Endothelial cell of umbilical vein (primary cell): Measurements from ENCODE around the gene AGBL4. TPM values are rescaled to one million over a fixed set of nuclear protein-coding genes. Genes with fewer than 3 reads are reported as not detected.

Experiments
- BruUV-seq: library from RNA; stranded (reverse); fragments of 400-500 nt; replicated peaks from 2 replicates; lab custom pipeline; 2021; lab: Mats Ljungman, UMichigan
- CTCF ChIA-PET: fragments of 300-600, 350-600 bp; sonication (Branson Sonifier 250); formaldehyde crosslinking; loops from one replicate; lab custom pipeline; 2021; ENCODE audit warnings: antibody characterized with exemption, inconsistent platforms; lab: Charles Lee
- POLR2A ChIA-PET: fragments of 300-600, 350-600 bp; sonication (Branson Sonifier 250); formaldehyde crosslinking; loops from one replicate; lab custom pipeline; 2021; ENCODE audit warnings: antibody characterized with exemption, inconsistent platforms; lab: Charles Lee
- DNase-seq: peaks from one replicate; pipeline ENCODE4 v3.0.0-alpha.2; 2011; ENCODE audit warnings: low read depth, low spot score
- FAIRE-seq: peaks from 2 replicates; lab custom pipeline; 2011; peaks lifted over from hg19 to GRCh38; lab: Jason Lieb, UNC
- H2AFZ ChIP-seq: 2 replicates; pipeline ENCODE4 v1.6.0; 2012; ENCODE audit warnings: low read depth, low read length, control low read depth, inconsistent platforms
- H3K27ac ChIP-seq: 2 replicates; pipeline ENCODE4 v1.5.1; 2011; ENCODE audit warnings: low read depth, mild to moderate bottlenecking, control low read depth, low read length, moderate library complexity; ENCODE audit not compliant: insufficient read depth
- H3K27me3 ChIP-seq, 2 experiments: 2 replicates each; pipeline versions ENCODE4 v1.6.0 to v1.6.1; 2011; ENCODE audit warnings: low read length in 2 of 2, mixed read lengths in 1 of 2; ENCODE audit not compliant: control insufficient read depth in 2 of 2, insufficient read depth in 2 of 2
- H3K36me3 ChIP-seq, 2 experiments: 2 replicates in 1 of 2; 3 replicates in 1 of 2; pipeline ENCODE4 v1.5.1; 2011; ENCODE audit warnings: low read length in 2 of 2, mild to moderate bottlenecking in 1 of 2, moderate library complexity in 1 of 2; ENCODE audit not compliant: control insufficient read depth in 2 of 2, insufficient read depth in 2 of 2; ENCODE audit errors: extremely low read depth in 1 of 2
- H3K4me1 ChIP-seq: 3 replicates; pipeline ENCODE4 v1.5.1; 2011; ENCODE audit warnings: mild to moderate bottlenecking, low read length; ENCODE audit not compliant: control insufficient read depth, insufficient read depth; ENCODE audit errors: extremely low read depth
- H3K4me2 ChIP-seq: 2 replicates; pipeline ENCODE4 v1.6.1; 2011; ENCODE audit warnings: low read length, control low read depth, mixed read lengths; ENCODE audit not compliant: insufficient read depth
- H3K4me3 ChIP-seq, 3 experiments: fragments of 200-600 bp in 1 of 3; sonication (generic), shearing (Covaris generic) in 1 of 3; replicated peaks in 1 of 3; 2 replicates each; pipeline ENCODE4 v1.5.1; 2011 to 2016; ENCODE audit warnings: control low read depth in 3 of 3, low read length in 3 of 3, mild to moderate bottlenecking in 2 of 3, inconsistent platforms in 1 of 3, low read depth in 1 of 3, moderate library complexity in 1 of 3; ENCODE audit not compliant: insufficient read depth in 1 of 3
- H3K79me2 ChIP-seq: 2 replicates; pipeline ENCODE4 v1.6.0; 2012; ENCODE audit warnings: low read length, inconsistent platforms; ENCODE audit not compliant: control insufficient read depth, insufficient read depth
- H3K9ac ChIP-seq: replicated peaks from 2 replicates; pipeline ENCODE3; 2011; ENCODE audit warnings: low read length, control low read depth; ENCODE audit not compliant: insufficient read depth; ENCODE audit errors: extremely low read depth
- H3K9me1 ChIP-seq: replicated peaks from 3 replicates; pipeline ENCODE4 v1.6.0; 2011; ENCODE audit warnings: mild to moderate bottlenecking, low read length; ENCODE audit not compliant: control insufficient read depth, insufficient read depth; ENCODE audit errors: extremely low read depth
- H3K9me3 ChIP-seq: replicated peaks from 2 replicates; pipeline ENCODE4 v1.5.1; 2012; ENCODE audit warnings: low read length, inconsistent platforms; ENCODE audit not compliant: control insufficient read depth, insufficient read depth
- H4K20me1 ChIP-seq: replicated peaks from 2 replicates; pipeline ENCODE3; 2011; ENCODE audit warnings: mild to moderate bottlenecking, low read length; ENCODE audit not compliant: control insufficient read depth, insufficient read depth; ENCODE audit errors: extremely low read depth
- CTCF ChIP-seq, 2 donors: IDR thresholded peaks; 1 replicate in 1 of 2; 2 replicates in 1 of 2; pipeline ENCODE4 v1.5.1; 2011; ENCODE audit warnings: low read length in 2 of 2, mild to moderate bottlenecking in 2 of 2, moderate library complexity in 2 of 2, control low read depth in 1 of 2, inconsistent platforms in 1 of 2, low read depth in 1 of 2; ENCODE audit not compliant: insufficient read depth in 1 of 2; ENCODE audit errors: extremely low read depth in 1 of 2
- EZH2 ChIP-seq: IDR thresholded peaks from 2 replicates; pipeline ENCODE4 v1.6.1; 2012; ENCODE audit warnings: borderline replicate concordance, low read depth, mild to moderate bottlenecking, moderate library complexity, low read length, inconsistent platforms; ENCODE audit not compliant: severe bottlenecking
- FOS ChIP-seq: IDR thresholded peaks from 2 replicates; pipeline ENCODE4 v1.6.1; 2011; ENCODE audit warnings: mild to moderate bottlenecking, low read length, moderate library complexity, borderline replicate concordance; ENCODE audit not compliant: insufficient read depth
- GATA2 ChIP-seq: IDR thresholded peaks from 2 replicates; pipeline ENCODE4 v1.7.0; 2011; ENCODE audit warnings: low read depth, mild to moderate bottlenecking, moderate library complexity, mixed read lengths, low read length; ENCODE audit not compliant: insufficient read length, insufficient read depth
- JUN ChIP-seq: IDR thresholded peaks from 2 replicates; pipeline ENCODE4 v1.6.1; 2011; ENCODE audit warnings: borderline replicate concordance, low read depth; ENCODE audit not compliant: insufficient read length, insufficient read depth
- MAX ChIP-seq: IDR thresholded peaks from 2 replicates; pipeline ENCODE4 v1.6.1; 2011; ENCODE audit not compliant: insufficient read depth, insufficient read length
- MYC ChIP-seq: IDR thresholded peaks from one replicate; pipeline ENCODE4 v1.6.1; 2011; ENCODE audit warnings: mild to moderate bottlenecking, low read depth, low read length
- POLR2A ChIP-seq: IDR thresholded peaks from 2 replicates; pipeline ENCODE4 v1.6.1; 2012; ENCODE audit warnings: low read depth, mild to moderate bottlenecking, control low read depth, low read length
- POLR2AphosphoS5 ChIP-seq: IDR thresholded peaks from 2 replicates; pipeline ENCODE4 v1.6.1; 2012; ENCODE audit warnings: low read depth, mild to moderate bottlenecking, control low read depth, low read length, moderate library complexity; ENCODE audit not compliant: insufficient read depth
- dilution Hi-C: fragments of 300-500 bp; cut with MboI; formaldehyde crosslinking; loops from one replicate; pipeline ENCODE4 v1.15.0; 2019; ENCODE audit warnings: low sequenced_read_pairs; ENCODE audit not compliant: extremely low pct_ligation_motif_present
- intact Hi-C: fragments of 100-400 bp; cut with micrococcal nuclease; formaldehyde crosslinking; loops from one replicate; pipeline ENCODE4 v1.10.0; 2022
- polyA plus RNA-seq, 4 experiments: library from polyadenylated mRNA; depleted of rRNA in 3 of 4; stranded (reverse) in 3 of 4; unstranded in 1 of 4; fragments of >200 nt; gene quantifications; 2 replicates each; pipeline versions ENCODE4 v1.2.1 to v1.2.3, GENCODE V29; 2011 to 2012; ENCODE audit warnings: missing spikeins in 1 of 4
- total RNA-seq: library from RNA; stranded (reverse); gene quantifications from 2 replicates; pipeline ENCODE4 v1.2.3, GENCODE V29; 2021

AGBL4 gene
- total and polyA plus RNA-seq, 2 donors (not counting 3 experiments of a cell fraction or from before 2014, with no cell fraction given) = not detected

GRCh38 chr1:48906729-48907128 is 1117.0 kb downstream of the AGBL4 start:
- no peak for TF ChIP-seq FOS
- no peak for TF ChIP-seq EZH2
- TF ChIP-seq MAX = no peak
- TF ChIP-seq CTCF (IDR thresholded peaks at IDR 0.05; ENCODE audit: extremely low read depth in 1 of 2, insufficient read depth in 1 of 2, low read depth in 1 of 2, low read length in 2 of 2) = no peak
- TF ChIP-seq JUN = no peak
- BruUV-seq = no TSS peak
- H4K20me1 ChIP-seq = no peaks in the 10 kb centered on the region
- FAIRE-seq (no peak), DNase-seq (no peak)
- ChIA-PET CTCF (no interaction called here), POLR2A (no interaction called here)
- H3K27me3 ChIP-seq = no peaks in the 10 kb centered on the region
- H3K4me2 ChIP-seq = no peak overlapping the region
- H3K4me3 ChIP-seq = no peak overlapping the region
- no peaks in the 10 kb centered on the region for H3K9me1 ChIP-seq
- H3K79me2 ChIP-seq = no peaks in the 10 kb centered on the region
- H3K9ac ChIP-seq = no peak overlapping the region
- no peak overlapping the region for H2AFZ ChIP-seq
- H3K27ac ChIP-seq = no peak overlapping the region
- dilution Hi-C loops (no loop called here), intact Hi-C loops (no loop called here)
- no peaks in the 10 kb centered on the region for H3K4me1 ChIP-seq
- no peaks in the 10 kb centered on the region for H3K9me3 ChIP-seq
- H3K36me3 ChIP-seq = no peaks in the 10 kb centered on the region

GRCh38 chr1:48906164-48906563 is 1117.6 kb downstream of the AGBL4 start:
- FAIRE-seq (no peak), DNase-seq (no peak)
- Histone ChIP-seq H3K4me2 (no peak overlapping the region), H3K9ac (no peak overlapping the region), H3K79me2 (no peaks in the 10 kb centered on the region), H3K9me1 (no peaks in the 10 kb centered on the region), H3K27me3 (no peaks in the 10 kb centered on the region), H4K20me1 (no peaks in the 10 kb centered on the region), H3K9me3 (no peaks in the 10 kb centered on the region), H3K36me3 (no peaks in the 10 kb centered on the region), H2AFZ (no peak overlapping the region), H3K4me3 (no peak overlapping the region), H3K4me1 (no peaks in the 10 kb centered on the region), H3K27ac (no peak overlapping the region)
- CTCF ChIA-PET = no interaction called here
- POLR2A ChIA-PET = no interaction called here
- no peak for TF ChIP-seq MYC
- TF ChIP-seq CTCF (IDR thresholded peaks at IDR 0.05; ENCODE audit: extremely low read depth in 1 of 2, insufficient read depth in 1 of 2, low read depth in 1 of 2, low read length in 2 of 2) = no peak
- TF ChIP-seq MAX = no peak
- TF ChIP-seq JUN = no peak
- TF ChIP-seq FOS = no peak
- no peak for TF ChIP-seq GATA2
- TF ChIP-seq EZH2 = no peak
- TF ChIP-seq POLR2A = no peak
- TF ChIP-seq POLR2AphosphoS5 = no peak
- intact Hi-C loops (no loop called here), dilution Hi-C loops (no loop called here)
- BruUV-seq = no TSS peak
